Esophagus squamous epithelium (tissue), 5 donors: Measurements from ENCODE around the gene ZNF350. TPM values are rescaled to one million over a fixed set of nuclear protein-coding genes. Genes with fewer than 3 reads are reported as not detected.
A peak's percentile ranks its signal among the peaks of the same experiment; 100 is the strongest.

ENCODE experiments used
- DNase-seq: peaks from one replicate; lab custom pipeline; 2025; lab: John Stamatoyannopoulos, UW
- H3K27ac ChIP-seq, 4 donors: fragments of 200-600 bp; sonication (generic); one replicate each; pipeline ENCODE4 v1.5.1; 2016 to 2019; ENCODE audit warnings: mild to moderate bottlenecking in 1 of 4
- H3K27me3 ChIP-seq, 4 donors: fragments of 200-600 bp; sonication (generic); 1 replicate in 3 of 4; 2 replicates in 1 of 4; pipeline versions ENCODE4 v1.5.1 to v1.6.0; 2017 to 2021; ENCODE audit warnings: antibody characterized with exemption in 1 of 4
- H3K36me3 ChIP-seq, 3 donors: fragments of 200-600 bp; sonication (generic); one replicate each; pipeline ENCODE4 v1.5.1; 2016 to 2019
- H3K4me1 ChIP-seq, 3 donors: fragments of 200-600 bp; sonication (generic); one replicate each; pipeline ENCODE4 v1.5.1; 2017 to 2019
- H3K4me3 ChIP-seq, 4 donors: fragments of 200-600 bp; sonication (generic); 1 replicate in 3 of 4; 2 replicates in 1 of 4; pipeline ENCODE4 v1.5.1; 2016 to 2019; ENCODE audit warnings: mild to moderate bottlenecking in 2 of 4, moderate library complexity in 1 of 4
- H3K9me3 ChIP-seq, 3 donors: fragments of 200-600 bp; sonication (generic); one replicate each; pipeline ENCODE4 v1.5.1; 2016 to 2019
- CTCF ChIP-seq, 6 experiments: fragments of 450-650 bp in 4 of 6; fragments of 200-600 bp in 2 of 6; sonication (generic) in 2 of 6; IDR thresholded peaks; one replicate each; pipeline ENCODE4 v1.5.1; 2016 to 2019; ENCODE audit warnings: antibody characterized with exemption in 6 of 6, mild to moderate bottlenecking in 4 of 6, moderate library complexity in 4 of 6
- POLR2A ChIP-seq, 4 donors: fragments of 450-650 bp; IDR thresholded peaks; one replicate each; pipeline ENCODE4 v1.6.1; 2017; ENCODE audit warnings: antibody characterized with exemption in 4 of 4, mild to moderate bottlenecking in 4 of 4, moderate library complexity in 3 of 4
- WGBS, 2 donors: methylation state at CpG; one replicate each; pipeline ENCODE4 v1.1.5; 2018; 5-methylcytosine and 5-hydroxymethylcytosine counted together
- intact Hi-C: fragments of 100-400 bp; cut with DNase I; formaldehyde crosslinking; loops from one replicate; pipeline ENCODE4 v1.15.0; 2022
- total RNA-seq, 4 donors: library from RNA; depleted of rRNA; stranded (reverse); fragments of >200 nt; gene quantifications; one replicate each; pipeline ENCODE4 v1.1.0, GENCODE V29; 2016
- donor health status: DM: yes; HTN: yes; CAD: no.

Gene ZNF350
- total RNA-seq, 4 donors from 2014 or later, result 2.9 to 12.6 (median 6.6) TPM

GRCh38 chr19:51944798-51945552 is 41.7 kb downstream of the ZNF350 start:
- DNase-seq, result no peak
- H3K4me3 ChIP-seq, result peak overlapping the region in 1 of 4 donors; percentile 21
- TF ChIP-seq CTCF (IDR thresholded peaks at IDR 0.05) (no peak), POLR2A (IDR thresholded peaks at IDR 0.05) (no peak)
- intact Hi-C loops, result no loop called here
- peaks cover 48 to 57% (median 49%) of the 10 kb centered on the region in 3 donors for H3K36me3 ChIP-seq
- H3K4me1 ChIP-seq, result no peaks in the 10 kb centered on the region
- H3K27ac ChIP-seq, result no peak overlapping the region
- H3K9me3 ChIP-seq, result peaks cover 4 to 98% (median 96%) of the 10 kb centered on the region in 3 donors
- WGBS, 2 donors, result 94 to 98% methylated on average over 7 of the region's 7 CpGs
- H3K27me3 ChIP-seq, result no peaks in the 10 kb centered on the region

GRCh38 chr19:51938936-51939335 is 47.7 kb downstream of the ZNF350 start:
- 89 to 100% methylated on average over 2 of the region's 2 CpGs for WGBS, 2 donors
- intact Hi-C loops, result loop anchor here (2.0 kb wide), 1 partner anchor 16 kb away; no protein-coding TSS in a partner anchor
- H3K27me3 ChIP-seq, result no peaks in the 10 kb centered on the region
- no peak for DNase-seq
- peaks cover 0 to 100% (median 82%) of the 10 kb centered on the region in 3 donors for H3K9me3 ChIP-seq
- H3K27ac ChIP-seq, result no peak overlapping the region
- no peaks in the 10 kb centered on the region for H3K4me1 ChIP-seq
- H3K4me3 ChIP-seq, result no peak overlapping the region
- TF ChIP-seq CTCF (IDR thresholded peaks at IDR 0.05), result no peak
- no peak for TF ChIP-seq POLR2A (IDR thresholded peaks at IDR 0.05)
- H3K36me3 ChIP-seq, result peaks cover 57 to 100% (median 63%) of the 10 kb centered on the region in 3 donors

GRCh38 chr19:51931921-51932320 is 54.7 kb downstream of the ZNF350 start:
- intact Hi-C loops, result no loop called here
- peaks cover 6 to 12% (median 6%) of the 10 kb centered on the region in 3 donors for H3K4me1 ChIP-seq
- H3K27me3 ChIP-seq, result no peaks in the 10 kb centered on the region
- peaks cover 17 to 75% (median 28%) of the 10 kb centered on the region in 3 donors for H3K36me3 ChIP-seq
- 82 to 97% methylated on average over 7 to 8 of the region's 8 CpGs for WGBS, 2 donors
- no peak for TF ChIP-seq POLR2A (IDR thresholded peaks at IDR 0.05)
- H3K4me3 ChIP-seq, result no peak overlapping the region
- H3K9me3 ChIP-seq, result peaks cover 0 to 68% (median 43%) of the 10 kb centered on the region in 3 donors
- DNase-seq, result no peak
- H3K27ac ChIP-seq, result no peak overlapping the region

- no peak for DNase-seq
- WGBS, 2 donors, result 19 to 39% methylated on average over 9 to 13 of the region's 13 CpGs
- intact Hi-C loops, result loop anchor here (10.0 kb wide), 1 partner anchor 57 kb away; the partner anchor contains the start of gene ZNF350
- H3K4me1 ChIP-seq, result peaks cover 6 to 16% (median 6%) of the 10 kb centered on the region in 3 donors
- peak overlapping the region in 3 of 4 donors; percentile 81 to 91 (median 89) for H3K27ac ChIP-seq
- peaks cover 0 to 45% (median 18%) of the 10 kb centered on the region in 3 donors for H3K9me3 ChIP-seq
- H3K4me3 ChIP-seq, result peak overlapping the region; percentile 77 to 92 (median 84)
- H3K27me3 ChIP-seq, result no peaks in the 10 kb centered on the region
- TF ChIP-seq CTCF (IDR thresholded peaks at IDR 0.05), result no peak
- peaks cover 0 to 35% (median 0%) of the 10 kb centered on the region in 3 donors for H3K36me3 ChIP-seq
These were observed 58.8 kb downstream of the ZNF350 start for GRCh38 chr19:51927859-51928258.

GRCh38 chr19:51926784-51927741 is 59.6 kb downstream of the ZNF350 start, which contains the start of gene ZNF613:
Gene ZNF613 (plus strand): TSS chr19:51927472. CDS start chr19:51936221, 8,749 bp downstream.
- intact Hi-C loops, result loop anchor here (10.0 kb wide), 1 partner anchor 58 kb away; the partner anchor contains the start of gene ZNF350
- H3K27ac ChIP-seq, result peak within 1 kb of the TSS; percentile 81 to 91 (median 90)
- peak; percentile 45 for DNase-seq
- TF ChIP-seq POLR2A (IDR thresholded peaks at IDR 0.05), result no peak
- peak in 2 of 6 experiments; percentile 12 to 26 for TF ChIP-seq CTCF (IDR thresholded peaks at IDR 0.05)
- H3K4me1 ChIP-seq, result peaks cover 6 to 16% (median 6%) of the 10 kb centered on the region in 3 donors
- H3K9me3 ChIP-seq, result peaks cover 0 to 46% (median 22%) of the 10 kb centered on the region in 3 donors
- H3K27me3 ChIP-seq, result no peaks in the 10 kb centered on the region
- H3K4me3 ChIP-seq, result peak within 1 kb of the TSS; percentile 77 to 92 (median 84)
- 0 to 1% methylated on average over 37 to 41 of the region's 52 CpGs for WGBS, 2 donors
- peaks cover 0 to 27% (median 0%) of the 10 kb centered on the region in 3 donors for H3K36me3 ChIP-seq
